AG10803 (cell line): ENCODE data around the gene RRAD.

ENCODE experiments used
- DNase-seq: peaks from one replicate; pipeline ENCODE4 v3.0.0; 2010; ENCODE audit warnings: low read depth
- H3K4me3 ChIP-seq: 2 replicates; pipeline ENCODE4 v1.5.1; 2011; ENCODE audit warnings: mild to moderate bottlenecking, low read length, control low read depth
- TF ChIP-seq, protein P1 (sequence below): conservative IDR thresholded peaks from 2 replicates; pipeline ENCODE4 v1.5.1; 2011; ENCODE audit warnings: mild to moderate bottlenecking, low read length, control low read depth, inconsistent platforms

The RRAD gene

GRCh38 chr16:66944054-66944441 lies 18.7 kb upstream of the RRAD start:
- TF ChIP-seq, protein P1, sequence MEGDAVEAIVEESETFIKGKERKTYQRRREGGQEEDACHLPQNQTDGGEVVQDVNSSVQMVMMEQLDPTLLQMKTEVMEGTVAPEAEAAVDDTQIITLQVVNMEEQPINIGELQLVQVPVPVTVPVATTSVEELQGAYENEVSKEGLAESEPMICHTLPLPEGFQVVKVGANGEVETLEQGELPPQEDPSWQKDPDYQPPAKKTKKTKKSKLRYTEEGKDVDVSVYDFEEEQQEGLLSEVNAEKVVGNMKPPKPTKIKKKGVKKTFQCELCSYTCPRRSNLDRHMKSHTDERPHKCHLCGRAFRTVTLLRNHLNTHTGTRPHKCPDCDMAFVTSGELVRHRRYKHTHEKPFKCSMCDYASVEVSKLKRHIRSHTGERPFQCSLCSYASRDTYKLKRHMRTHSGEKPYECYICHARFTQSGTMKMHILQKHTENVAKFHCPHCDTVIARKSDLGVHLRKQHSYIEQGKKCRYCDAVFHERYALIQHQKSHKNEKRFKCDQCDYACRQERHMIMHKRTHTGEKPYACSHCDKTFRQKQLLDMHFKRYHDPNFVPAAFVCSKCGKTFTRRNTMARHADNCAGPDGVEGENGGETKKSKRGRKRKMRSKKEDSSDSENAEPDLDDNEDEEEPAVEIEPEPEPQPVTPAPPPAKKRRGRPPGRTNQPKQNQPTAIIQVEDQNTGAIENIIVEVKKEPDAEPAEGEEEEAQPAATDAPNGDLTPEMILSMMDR, result no peak
- H3K4me3 ChIP-seq, result no peak overlapping the region
- DNase-seq, result no peak

GRCh38 chr16:66943426-66944053 lies 18.2 kb upstream of the RRAD start:
- H3K4me3 ChIP-seq, result no peak overlapping the region
- TF ChIP-seq, protein P1, result no peak
- DNase-seq, result no peak

DNA sequence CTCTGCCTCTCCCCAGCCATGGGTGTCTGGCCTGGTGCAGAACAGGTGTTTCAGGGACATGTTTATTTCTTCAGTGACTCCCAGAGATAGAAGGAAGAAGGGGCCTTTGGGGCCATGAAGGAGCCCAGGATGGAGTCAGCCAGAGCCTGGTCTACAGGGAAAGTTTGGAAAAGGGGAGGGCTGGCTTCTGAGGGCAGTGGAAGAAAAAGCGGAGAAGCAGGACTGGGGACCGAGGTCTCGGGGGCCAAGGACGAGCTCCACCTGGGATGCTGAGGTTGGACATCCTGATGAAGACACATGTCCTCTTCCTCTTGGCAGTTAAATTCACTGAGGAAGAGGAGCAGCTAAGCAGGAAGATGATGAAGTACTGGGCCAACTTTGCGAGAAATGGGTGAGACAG lies 17.6 kb upstream of the RRAD start:
- TF ChIP-seq, protein P1, result no peak
- no peak overlapping the region for H3K4me3 ChIP-seq
- no peak for DNase-seq

DNA sequence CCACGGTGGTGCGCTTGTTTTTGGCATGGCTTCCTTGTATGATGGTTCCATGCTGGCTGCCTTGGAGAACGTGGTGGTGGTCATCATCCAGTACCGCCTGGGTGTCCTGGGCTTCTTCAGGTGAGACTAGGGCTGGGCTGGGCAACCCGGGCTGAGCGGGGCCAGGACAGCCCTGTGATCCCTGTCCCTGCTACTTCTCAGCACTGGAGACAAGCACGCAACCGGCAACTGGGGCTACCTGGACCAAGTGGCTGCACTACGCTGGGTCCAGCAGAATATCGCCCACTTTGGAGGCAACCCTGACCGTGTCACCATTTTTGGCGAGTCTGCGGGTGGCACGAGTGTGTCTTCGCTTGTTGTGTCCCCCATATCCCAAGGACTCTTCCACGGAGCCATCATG lies 14.9 kb upstream of the RRAD start:
- no peak for DNase-seq
- no peak overlapping the region for H3K4me3 ChIP-seq
- TF ChIP-seq, protein P1, result no peak

- TF ChIP-seq, protein P1, result no peak
- no peak overlapping the region for H3K4me3 ChIP-seq
- DNase-seq, result no peak
These were observed 14.0 kb upstream of the RRAD start for GRCh38 chr16:66939366-66939765.

- no peak for DNase-seq
These were observed 12.5 kb upstream of the RRAD start for GRCh38 chr16:66937725-66938337.

More at GRCh38 chr16:66937725-66938337, 12.5 kb upstream of the RRAD start:
- TF ChIP-seq, protein P1, result no peak
- no peak overlapping the region for H3K4me3 ChIP-seq
